Prostate gland (tissue), 2 donors: ENCODE measurements around the gene KRT7.

Experiments
- POLR2AphosphoS5 ChIP-seq: sonication (generic); formaldehyde crosslinking; IDR thresholded peaks from one replicate; pipeline ENCODE4 v1.6.1; 2017; ENCODE audit warnings: antibody characterized with exemption
- TF ChIP-seq, protein P1 (sequence below), 4 experiments: fragments of 200-600 bp in 2 of 4; fragments of 450-650 bp in 2 of 4; sonication (generic) in 2 of 4; IDR thresholded peaks; 1 replicate in 3 of 4; 2 replicates in 1 of 4; pipeline ENCODE4 v1.5.1; 2016 to 2019; ENCODE audit warnings: antibody characterized with exemption in 4 of 4, mild to moderate bottlenecking in 2 of 4, moderate library complexity in 2 of 4

DNA sequence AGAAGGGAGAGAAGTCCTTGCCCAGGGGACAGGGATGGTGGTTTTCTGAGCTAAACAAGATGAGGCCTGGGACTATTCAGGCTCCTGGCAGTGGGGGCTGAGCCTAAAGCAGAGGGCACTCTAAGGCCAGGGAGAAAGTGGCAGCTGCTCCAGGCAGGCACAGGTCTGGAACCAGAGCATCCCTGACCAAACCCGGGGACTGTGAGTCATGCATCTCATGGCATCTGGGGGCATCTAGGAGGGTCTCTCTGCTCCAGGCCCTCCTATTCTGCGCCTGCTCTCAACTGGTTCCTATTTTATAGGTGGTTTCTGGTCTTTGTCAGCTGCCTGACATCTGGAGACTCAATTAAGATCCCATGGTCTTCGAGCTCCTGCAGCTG is 11.6 kb downstream of the KRT7 start:
- TF ChIP-seq, protein P1, sequence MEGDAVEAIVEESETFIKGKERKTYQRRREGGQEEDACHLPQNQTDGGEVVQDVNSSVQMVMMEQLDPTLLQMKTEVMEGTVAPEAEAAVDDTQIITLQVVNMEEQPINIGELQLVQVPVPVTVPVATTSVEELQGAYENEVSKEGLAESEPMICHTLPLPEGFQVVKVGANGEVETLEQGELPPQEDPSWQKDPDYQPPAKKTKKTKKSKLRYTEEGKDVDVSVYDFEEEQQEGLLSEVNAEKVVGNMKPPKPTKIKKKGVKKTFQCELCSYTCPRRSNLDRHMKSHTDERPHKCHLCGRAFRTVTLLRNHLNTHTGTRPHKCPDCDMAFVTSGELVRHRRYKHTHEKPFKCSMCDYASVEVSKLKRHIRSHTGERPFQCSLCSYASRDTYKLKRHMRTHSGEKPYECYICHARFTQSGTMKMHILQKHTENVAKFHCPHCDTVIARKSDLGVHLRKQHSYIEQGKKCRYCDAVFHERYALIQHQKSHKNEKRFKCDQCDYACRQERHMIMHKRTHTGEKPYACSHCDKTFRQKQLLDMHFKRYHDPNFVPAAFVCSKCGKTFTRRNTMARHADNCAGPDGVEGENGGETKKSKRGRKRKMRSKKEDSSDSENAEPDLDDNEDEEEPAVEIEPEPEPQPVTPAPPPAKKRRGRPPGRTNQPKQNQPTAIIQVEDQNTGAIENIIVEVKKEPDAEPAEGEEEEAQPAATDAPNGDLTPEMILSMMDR (IDR thresholded peaks at IDR 0.05), result no peak
- TF ChIP-seq POLR2AphosphoS5, result no peak
